CD4-positive, alpha-beta T cell treated with Interleukin-10 for 1 hour (primary cell): ENCODE results near the gene PCIF1.
"Not testable (repeated sequence)": the region's sequence is repeated elsewhere in the genome, so short reads cannot be mapped to it uniquely, and the experiment has no call there.

Experiments
- DNase-seq: peaks from one replicate; pipeline ENCODE4 v3.0.0-alpha.2; 2020

Gene PCIF1

GRCh38 chr20:45968801-45969711, 34.6 kb downstream of the PCIF1 start:
- DNase-seq: no peak

- peak; percentile 45 for DNase-seq
Observed at GRCh38 chr20:45969712-45970634, 35.5 kb downstream of the PCIF1 start.

- DNase-seq: peak; percentile 21
Observed at GRCh38 chr20:45970646-45971424, 36.4 kb downstream of the PCIF1 start.

DNA sequence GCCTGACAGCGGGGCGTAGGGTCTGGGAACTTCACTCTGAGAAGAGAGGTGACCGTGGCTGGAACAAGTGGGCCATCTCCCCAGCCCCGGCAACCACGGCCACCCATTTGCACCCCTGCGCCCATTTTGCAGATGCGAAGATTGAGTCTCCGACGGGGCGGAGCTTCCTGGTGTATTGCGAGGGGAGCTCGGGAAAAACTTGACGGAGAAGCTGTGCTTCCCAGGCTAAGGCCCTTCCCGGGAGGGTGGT, 36.9 kb downstream of the PCIF1 start:
- no peak for DNase-seq

- peak; percentile 96 for DNase-seq
Observed at GRCh38 chr20:45971675-45972499, 37.4 kb downstream of the PCIF1 start, which contains the start of gene ZNF335. Gene ZNF335, minus strand, starts transcription at chr20:45972203. Its CDS starts 793 bp downstream, at chr20:45971410.

GRCh38 chr20:45972500-45973183, 38.2 kb downstream of the PCIF1 start:
- DNase-seq: no peak

DNA sequence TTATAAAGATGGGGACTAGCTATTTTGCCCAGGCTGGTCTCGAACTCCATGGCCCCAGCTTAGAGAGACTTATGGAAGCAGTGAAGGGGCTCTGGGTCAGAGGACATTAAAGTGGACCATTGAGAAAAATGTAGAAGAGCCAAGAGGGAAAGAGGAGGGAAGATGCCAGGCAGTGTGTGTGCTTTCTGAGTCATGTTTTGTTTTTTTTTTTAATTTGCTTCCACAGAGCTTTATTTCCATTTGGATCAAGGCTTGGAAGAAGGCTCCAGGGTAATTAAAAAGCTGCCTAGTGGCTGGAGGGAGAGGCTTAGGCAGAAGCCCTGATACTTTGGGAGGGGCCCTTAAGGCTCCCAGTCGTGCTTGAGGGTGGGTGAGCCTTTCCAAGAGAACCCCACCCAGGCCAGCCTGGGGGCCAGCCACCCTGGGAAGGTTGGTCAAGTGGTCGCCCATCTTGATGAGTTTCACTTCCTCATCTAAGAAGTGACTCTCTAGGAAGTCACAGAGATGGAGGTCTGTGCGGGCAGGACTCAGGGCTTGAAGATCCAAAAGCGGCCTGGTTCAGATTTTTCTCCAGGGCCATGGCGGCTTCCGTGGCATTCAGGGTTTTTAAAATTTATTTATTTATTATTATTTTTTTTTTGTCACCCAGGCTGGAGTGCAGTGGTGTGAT, 40.5 kb downstream of the PCIF1 start:
- no peak for DNase-seq

DNA sequence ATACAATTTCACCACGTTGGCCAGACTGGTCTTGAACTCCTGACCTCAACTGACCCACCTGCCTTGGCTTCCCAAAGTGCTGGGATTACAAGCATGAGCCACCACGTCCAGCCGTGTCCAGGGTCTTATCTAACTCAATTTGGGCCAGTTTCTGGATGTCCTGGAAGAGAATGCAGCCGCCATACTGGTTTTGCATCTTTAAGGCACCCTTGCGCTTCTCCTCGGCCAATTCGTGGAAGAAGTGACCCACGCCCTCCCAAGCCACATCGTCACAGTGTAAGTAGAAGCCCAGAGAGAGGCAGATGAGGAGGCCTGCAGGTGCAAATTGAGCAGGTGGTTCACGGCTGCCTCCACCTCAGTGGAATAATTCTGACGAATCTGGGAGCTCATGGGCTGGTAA, 41.2 kb downstream of the PCIF1 start:
- no peak for DNase-seq

DNA sequence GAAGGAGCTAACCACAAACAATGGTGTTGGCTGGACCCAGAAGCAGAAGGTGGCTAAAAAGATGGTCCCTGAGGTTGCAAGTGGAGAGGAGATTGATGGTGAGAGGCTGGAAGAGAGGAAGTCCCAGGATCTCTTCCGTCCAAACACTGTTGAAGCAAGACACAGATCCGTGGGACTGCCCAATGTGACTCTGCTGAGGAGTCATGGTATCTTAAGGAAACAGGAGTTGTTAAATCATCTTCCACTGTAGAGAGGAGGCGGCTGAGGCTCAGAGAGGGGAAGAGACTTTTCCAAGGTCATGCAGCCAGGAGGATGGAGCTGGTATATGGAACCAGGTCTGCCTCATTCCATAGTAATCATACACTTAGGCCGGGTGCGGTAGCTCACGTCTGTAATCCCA, 41.6 kb downstream of the PCIF1 start:
- no peak for DNase-seq

GRCh38 chr20:45981261-45981660, 46.8 kb downstream of the PCIF1 start:
- DNase-seq: no peak

- no peak for DNase-seq
Observed at GRCh38 chr20:45983279-45983743, 48.8 kb downstream of the PCIF1 start.

GRCh38 chr20:45985573-45985972, 51.1 kb downstream of the PCIF1 start:
- DNase-seq: no peak

DNA sequence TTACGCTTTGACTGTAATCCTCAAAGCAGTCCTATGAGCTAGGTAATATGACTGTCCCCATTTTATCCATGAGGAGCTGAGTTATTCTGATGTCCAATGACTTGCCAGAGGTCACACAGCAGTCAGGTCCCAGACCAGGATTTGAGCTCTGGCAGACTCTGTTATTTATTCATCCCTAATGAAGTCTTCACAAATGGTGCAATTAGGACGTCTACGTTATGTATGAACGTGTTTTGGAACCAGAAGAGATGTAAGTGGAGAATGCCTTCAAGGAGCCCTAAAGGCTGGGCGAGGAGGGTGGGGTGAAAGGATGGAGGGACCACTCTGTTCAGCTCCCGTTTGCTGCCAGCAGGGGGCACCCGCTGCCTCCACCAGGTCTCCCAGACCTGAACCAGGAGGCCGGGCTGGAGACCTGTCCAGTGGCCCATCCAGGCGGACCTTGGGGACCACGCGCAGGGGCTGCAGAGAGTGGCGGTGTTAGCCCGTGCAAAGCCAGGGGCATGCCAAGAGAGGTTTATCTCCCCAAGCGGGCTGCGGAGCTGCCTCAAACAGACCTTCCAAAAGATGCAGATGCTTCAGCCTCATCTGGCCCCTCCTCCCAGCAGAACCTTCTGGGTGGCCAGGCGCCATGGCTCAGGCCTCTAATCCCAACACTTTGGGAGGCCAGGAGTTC, 52.8 kb downstream of the PCIF1 start:
- DNase-seq: peak; percentile 77

- not testable (repeated sequence) for DNase-seq
Observed at GRCh38 chr20:45988830-45989229, 54.3 kb downstream of the PCIF1 start.

DNA sequence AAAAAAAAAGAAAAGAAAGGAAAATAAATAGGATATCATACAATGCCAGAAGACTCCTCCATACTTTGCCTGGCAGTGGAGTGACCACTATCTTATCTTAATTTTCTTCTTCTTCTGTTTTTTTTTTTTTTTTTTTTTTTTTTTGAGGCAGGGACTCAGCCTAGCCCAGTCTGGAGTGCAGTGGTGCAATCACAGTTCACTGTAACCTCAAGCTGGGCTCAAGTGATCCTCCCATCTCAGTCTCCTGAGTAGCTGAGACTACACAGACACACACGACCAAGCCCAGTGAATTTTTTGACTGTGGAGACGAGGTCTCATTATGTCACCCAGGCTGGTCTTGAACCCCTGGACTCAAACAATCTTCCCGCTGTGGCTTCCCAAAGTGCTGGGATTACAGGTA, 57.1 kb downstream of the PCIF1 start:
- DNase-seq: no peak

DNA sequence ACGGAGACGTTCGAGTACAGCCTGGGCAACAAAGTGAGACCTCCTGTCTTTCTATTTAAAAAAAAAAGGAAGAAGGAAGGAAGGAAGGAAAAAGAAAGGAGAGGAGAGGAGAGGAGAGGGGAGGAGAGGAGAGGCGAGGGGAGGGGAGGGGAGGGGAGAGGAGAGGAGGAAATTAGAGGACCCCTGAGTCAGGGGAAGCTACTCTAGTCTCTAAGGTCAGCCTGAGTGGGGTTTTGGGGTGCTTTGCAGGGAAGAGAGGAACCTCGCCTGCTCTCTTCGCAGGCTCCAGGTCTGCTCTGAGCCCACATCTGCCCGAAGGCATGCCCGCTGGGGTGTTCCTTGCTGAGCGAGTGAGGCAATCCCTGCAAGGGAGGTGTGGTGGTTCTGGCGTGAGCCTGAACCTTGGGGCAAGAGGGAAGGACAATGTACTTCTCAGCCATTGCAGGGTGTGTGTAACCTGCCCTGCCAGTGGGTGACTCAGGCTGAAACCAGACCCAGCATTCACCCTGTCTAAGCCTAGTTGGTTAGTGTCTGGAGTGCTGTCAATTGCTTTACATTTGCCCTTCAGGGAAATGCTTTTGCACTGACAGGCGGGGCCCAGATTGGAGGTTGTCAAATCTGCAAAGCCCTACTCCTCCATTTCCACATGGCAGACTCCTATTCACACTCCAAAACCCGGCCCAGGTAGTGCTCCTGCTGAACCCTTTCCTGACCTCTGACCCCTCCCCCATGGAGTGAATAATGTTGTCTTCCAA, 58.9 kb downstream of the PCIF1 start:
- DNase-seq: no peak

GRCh38 chr20:45994761-45995493, 60.4 kb downstream of the PCIF1 start:
- DNase-seq: no peak

DNA sequence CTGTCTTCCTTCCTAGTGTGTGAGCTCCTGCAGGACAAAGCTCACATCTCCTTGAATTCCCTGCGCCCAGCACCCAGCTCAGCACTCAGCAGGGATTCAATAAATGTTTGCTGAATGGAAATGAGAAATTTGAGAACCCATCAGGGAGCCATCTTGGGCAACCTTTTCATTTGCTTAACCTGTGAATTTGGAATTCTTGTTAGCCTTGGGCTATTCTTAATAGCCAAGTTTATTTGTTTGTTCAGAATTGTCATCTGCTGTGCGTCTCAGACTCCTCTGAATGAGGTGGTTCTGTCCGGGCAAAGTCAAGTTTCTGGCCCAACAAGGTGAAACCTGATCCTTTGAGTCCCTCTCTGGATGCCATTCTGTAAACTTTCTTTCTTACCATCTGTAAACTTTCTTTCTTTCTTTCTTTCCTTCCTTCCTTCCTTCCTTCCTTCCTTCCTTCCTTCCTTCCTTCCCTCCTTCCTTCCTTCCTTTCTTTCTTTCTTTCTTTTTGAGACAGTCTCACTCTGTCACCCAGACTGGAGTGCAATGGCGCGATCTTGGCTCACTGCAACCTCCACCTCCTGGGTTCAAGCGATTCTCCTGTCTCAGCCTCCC, 61.1 kb downstream of the PCIF1 start:
- not testable (repeated sequence) for DNase-seq
